ENCODE measurements around the gene ZBTB45. TPM values are rescaled to one million over a fixed set of nuclear protein-coding genes. Genes with fewer than 3 reads are reported as not detected.

ZBTB45 gene
- total RNA-seq, 1 experiment from 2014 or later, result 14.8 TPM

GRCh38 chr19:58521651-58522050, 2.0 kb upstream of the ZBTB45 start:
- ChIA-PET POLR2A (interaction anchor here (0.6 to 0.8 kb wide), 4 partner anchors 10 to 38 kb away, joined by 3 to 10 read pairs (median 4); partner anchors contain the start of gene TRIM28), CTCF (interaction anchor here (0.7 to 1.1 kb wide), 2 partner anchors 22 kb away, joined by 4 to 5 read pairs; partner anchors contain the start of gene TRIM28)
- Histone ChIP-seq H3K36me3 (ENCODE audit: control insufficient read depth, insufficient read depth, low read length) (peaks cover 3% of the 10 kb centered on the region; the same call in 1 of the 2 replicates), H3K4me3 (ENCODE audit: low read depth, low read length) (no peak overlapping the region), H3K9me3 (no peaks in the 10 kb centered on the region), H3K4me1 (peaks cover 13% of the 10 kb centered on the region), H3K27me3 (replicated peaks; ENCODE audit: control insufficient read depth, insufficient read depth, low read length) (no peaks in the 10 kb centered on the region)
- Mint-ChIP-seq H3K27me3 (ENCODE audit: insufficient read depth, unreplicated experiment) (no peaks in the 10 kb centered on the region), H3K4me3 (ENCODE audit: unreplicated experiment) (peak overlapping the region; percentile 31), H3K9me3 (ENCODE audit: unreplicated experiment) (no peaks in the 10 kb centered on the region), H3K4me1 (ENCODE audit: low read depth, unreplicated experiment) (peaks cover 20% of the 10 kb centered on the region), H3K36me3 (ENCODE audit: insufficient read depth, unreplicated experiment) (peaks cover 22% of the 10 kb centered on the region), H3K27ac (ENCODE audit: unreplicated experiment) (no peak overlapping the region)
- no peak for TF ChIP-seq CTCF (IDR thresholded peaks at IDR 0.05; ENCODE audit: insufficient read depth in 1 of 2, low read depth in 1 of 2, low read length in 1 of 2, severe bottlenecking in 1 of 2, unreplicated experiment in 1 of 2)
- no peak for DNase-seq
- intact Hi-C loops (cut with micrococcal nuclease; ENCODE audit: unreplicated experiment), result no loop called here
- BruUV-seq (replicated peaks), result no TSS peak

- DNase-seq, result no peak
- Histone ChIP-seq H3K9me3 (no peaks in the 10 kb centered on the region), H3K4me1 (peaks cover 13% of the 10 kb centered on the region), H3K27me3 (replicated peaks; ENCODE audit: control insufficient read depth, insufficient read depth, low read length) (no peaks in the 10 kb centered on the region), H3K4me3 (ENCODE audit: low read depth, low read length) (peak overlapping the region; percentile 55), H3K36me3 (ENCODE audit: control insufficient read depth, insufficient read depth, low read length) (peaks cover 3% of the 10 kb centered on the region; the same call in 1 of the 2 replicates)
- BruUV-seq (replicated peaks), result TSS peak; percentile 97
- Mint-ChIP-seq H3K4me3 (ENCODE audit: unreplicated experiment) (peak overlapping the region; percentile 85), H3K4me1 (ENCODE audit: low read depth, unreplicated experiment) (peaks cover 20% of the 10 kb centered on the region), H3K9me3 (ENCODE audit: unreplicated experiment) (no peaks in the 10 kb centered on the region), H3K27me3 (ENCODE audit: insufficient read depth, unreplicated experiment) (no peaks in the 10 kb centered on the region), H3K36me3 (ENCODE audit: insufficient read depth, unreplicated experiment) (peaks cover 28% of the 10 kb centered on the region), H3K27ac (ENCODE audit: unreplicated experiment) (peak overlapping the region; percentile 85)
- ChIA-PET POLR2A (interaction anchor here (1.0 to 2.2 kb wide), 6 partner anchors 18 to 156 kb away, joined by 3 to 37 read pairs (median 4); partner anchors contain the start of genes TRIM28, UBE2M and ZNF584), CTCF (interaction anchor here (0.9 to 2.2 kb wide), 6 partner anchors 20 to 158 kb away, joined by 3 to 22 read pairs (median 7); partner anchors contain the start of genes CHMP2A, TRIM28 and ZNF497)
- intact Hi-C loops (cut with micrococcal nuclease; ENCODE audit: unreplicated experiment), result no loop called here
- TF ChIP-seq CTCF (IDR thresholded peaks at IDR 0.05; ENCODE audit: insufficient read depth in 1 of 2, low read depth in 1 of 2, low read length in 1 of 2, severe bottlenecking in 1 of 2, unreplicated experiment in 1 of 2), result no peak
Measured at GRCh38 chr19:58520257-58520599, 618 bp upstream of the ZBTB45 start.

GRCh38 chr19:58519087-58519354, 589 bp downstream of the ZBTB45 start:
- peaks cover 40% of the 10 kb centered on the region for H3K36me3 Mint-ChIP-seq (ENCODE audit: insufficient read depth, unreplicated experiment)
- peak overlapping the region; percentile 85 for H3K27ac Mint-ChIP-seq (ENCODE audit: unreplicated experiment)
- POLR2A ChIA-PET, result interaction anchor here (0.6 to 2.2 kb wide), 3 partner anchors 25 to 279 kb away, joined by 3 to 37 read pairs (median 4); partner anchors contain the start of gene TRIM28
- no TSS peak for BruUV-seq (replicated peaks)
- no peaks in the 10 kb centered on the region for H3K9me3 ChIP-seq
- H3K27me3 Mint-ChIP-seq (ENCODE audit: insufficient read depth, unreplicated experiment), result no peaks in the 10 kb centered on the region
- peaks cover 20% of the 10 kb centered on the region for H3K4me1 Mint-ChIP-seq (ENCODE audit: low read depth, unreplicated experiment)
- no peaks in the 10 kb centered on the region for H3K9me3 Mint-ChIP-seq (ENCODE audit: unreplicated experiment)
- peak; percentile 46 to 83 for TF ChIP-seq CTCF (IDR thresholded peaks at IDR 0.05; ENCODE audit: insufficient read depth in 1 of 2, low read depth in 1 of 2, low read length in 1 of 2, severe bottlenecking in 1 of 2, unreplicated experiment in 1 of 2)
- H3K4me1 ChIP-seq, result peaks cover 13% of the 10 kb centered on the region
- no peaks in the 10 kb centered on the region for H3K27me3 ChIP-seq (replicated peaks; ENCODE audit: control insufficient read depth, insufficient read depth, low read length)
- peak overlapping the region; percentile 85 for H3K4me3 Mint-ChIP-seq (ENCODE audit: unreplicated experiment)
- intact Hi-C loops (cut with micrococcal nuclease; ENCODE audit: unreplicated experiment), result loop anchor here (1.0 to 2.0 kb wide), 8 partner anchors 19 to 190 kb away; partner anchors contain the start of genes RPS5, TRIM28, UBE2M and ZNF324
- H3K4me3 ChIP-seq (ENCODE audit: low read depth, low read length), result peak overlapping the region; percentile 55
- H3K36me3 ChIP-seq (ENCODE audit: control insufficient read depth, insufficient read depth, low read length), result peaks cover 3% of the 10 kb centered on the region; the same call in 1 of the 2 replicates
- peak; percentile 84 for DNase-seq
- CTCF ChIA-PET, result interaction anchor here (0.9 to 2.2 kb wide), 11 partner anchors 14 to 156 kb away, joined by 3 to 22 read pairs (median 4); partner anchors contain the start of genes CHMP2A, TRIM28, ZNF324B and ZNF497
